ENCODE results near the gene EYS. TPM values are rescaled to one million over a fixed set of nuclear protein-coding genes. Genes with fewer than 3 reads are reported as not detected.

Gene EYS
- total and polyA plus RNA-seq, 4 donors, result 0.08 to 0.63 (median 0.36) TPM

GRCh38 chr6:64932486-64932885, 774.5 kb downstream of the EYS start (continued):
- TF ChIP-seq MAX (IDR thresholded peaks at IDR 0.05) (no peak), YY1 (IDR thresholded peaks at IDR 0.05) (no peak), SP1 (IDR thresholded peaks at IDR 0.05) (no peak), HNF4A (conservative IDR thresholded peaks at IDR 0.05) (no peak), FOXA1 (IDR thresholded peaks at IDR 0.05) (no peak), ATF3 (IDR thresholded peaks at IDR 0.05) (no peak), GABPA (IDR thresholded peaks at IDR 0.05 in 1 of 2, conservative IDR thresholded peaks at IDR 0.05 in 1 of 2) (no peak), FOXA2 (IDR thresholded peaks at IDR 0.05) (no peak), NR2F2 (IDR thresholded peaks at IDR 0.05) (no peak), EGR1 (IDR thresholded peaks at IDR 0.05; ENCODE audit: low read depth in 2 of 2) (no peak), RXRA (IDR thresholded peaks at IDR 0.05) (no peak), TAF1 (conservative IDR thresholded peaks at IDR 0.05) (no peak)

- TF ChIP-seq HNF4A (conservative IDR thresholded peaks at IDR 0.05) (no peak), YY1 (IDR thresholded peaks at IDR 0.05) (no peak), JUND (IDR thresholded peaks at IDR 0.05) (no peak), RXRA (IDR thresholded peaks at IDR 0.05) (no peak), ZBTB33 (IDR thresholded peaks at IDR 0.05) (no peak)
- Histone ChIP-seq H3K27ac (ENCODE audit: low read depth in 1 of 2, low read length in 2 of 2) (no peak overlapping the region), H3K36me3 (ENCODE audit: control insufficient read depth in 4 of 4, insufficient read depth in 3 of 4, low read depth in 1 of 4, low read length in 3 of 4) (no peaks in the 10 kb centered on the region), H3K9ac (ENCODE audit: low read depth in 1 of 2, low read length in 2 of 2) (no peak overlapping the region), H3K9me3 (ENCODE audit: control insufficient read depth in 4 of 4, low read length in 3 of 4) (no peaks in the 10 kb centered on the region), H3K4me3 (ENCODE audit: low read depth in 1 of 3, low read length in 3 of 3) (no peak overlapping the region), H3K27me3 (ENCODE audit: control insufficient read depth in 4 of 4, insufficient read depth in 4 of 4, low read length in 3 of 4) (no peaks in the 10 kb centered on the region), H3K4me1 (ENCODE audit: control insufficient read depth in 4 of 4, insufficient read depth in 4 of 4, low read length in 3 of 4) (no peaks in the 10 kb centered on the region)
- DNase-seq (ENCODE audit: low spot score), result no peak
- WGBS, result 68% methylated on average over 2 of the region's 2 CpGs
Measured at GRCh38 chr6:64930681-64931080, 776.3 kb downstream of the EYS start.

GRCh38 chr6:64926051-64926450, 781.0 kb downstream of the EYS start:
- Histone ChIP-seq H3K4me1 (ENCODE audit: control insufficient read depth in 4 of 4, insufficient read depth in 4 of 4, low read length in 3 of 4) (no peaks in the 10 kb centered on the region), H3K4me3 (ENCODE audit: low read depth in 1 of 3, low read length in 3 of 3) (no peak overlapping the region), H3K27me3 (ENCODE audit: control insufficient read depth in 4 of 4, insufficient read depth in 4 of 4, low read length in 3 of 4) (no peaks in the 10 kb centered on the region), H3K9me3 (ENCODE audit: control insufficient read depth in 4 of 4, low read length in 3 of 4) (no peaks in the 10 kb centered on the region), H3K9ac (ENCODE audit: low read depth in 1 of 2, low read length in 2 of 2) (no peak overlapping the region), H3K27ac (ENCODE audit: low read depth in 1 of 2, low read length in 2 of 2) (no peak overlapping the region), H3K36me3 (ENCODE audit: control insufficient read depth in 4 of 4, insufficient read depth in 3 of 4, low read depth in 1 of 4, low read length in 3 of 4) (no peaks in the 10 kb centered on the region)
- TF ChIP-seq RXRA (IDR thresholded peaks at IDR 0.05), result no peak
- TF ChIP-seq HNF4G (IDR thresholded peaks at IDR 0.05), result no peak
- no peak for TF ChIP-seq NR2F2 (IDR thresholded peaks at IDR 0.05)
- no peak for TF ChIP-seq FOXA1 (IDR thresholded peaks at IDR 0.05)
- TF ChIP-seq REST (IDR thresholded peaks at IDR 0.05), result no peak
- no peak for TF ChIP-seq RAD21 (IDR thresholded peaks at IDR 0.05)
- TF ChIP-seq ATF3 (IDR thresholded peaks at IDR 0.05), result no peak
- no peak for TF ChIP-seq CTCF (IDR thresholded peaks at IDR 0.05; ENCODE audit: low read depth, low read length, missing input control)
- TF ChIP-seq SP1 (IDR thresholded peaks at IDR 0.05), result no peak
- no peak for TF ChIP-seq ZBTB33 (IDR thresholded peaks at IDR 0.05)
- no peak for TF ChIP-seq TAF1 (conservative IDR thresholded peaks at IDR 0.05)
- TF ChIP-seq JUND (IDR thresholded peaks at IDR 0.05), result no peak
- no peak for TF ChIP-seq HNF4A (conservative IDR thresholded peaks at IDR 0.05)
- no peak for TF ChIP-seq GABPA (IDR thresholded peaks at IDR 0.05 in 1 of 2, conservative IDR thresholded peaks at IDR 0.05 in 1 of 2)
- TF ChIP-seq FOXA2 (IDR thresholded peaks at IDR 0.05), result no peak
- TF ChIP-seq EGR1 (IDR thresholded peaks at IDR 0.05; ENCODE audit: low read depth in 2 of 2), result no peak
- no peak for DNase-seq (ENCODE audit: low spot score)
